ENCODE measurements around the gene HMCN2. TPM values are rescaled to one million over a fixed set of nuclear protein-coding genes. Genes with fewer than 3 reads are reported as not detected.

HMCN2 gene
- total RNA-seq, 1 experiment from 2014 or later = 8.6 TPM

- H3K79me1 ChIP-seq (ENCODE audit: insufficient read depth, low read depth, low read length, poor library complexity, severe bottlenecking) = no peaks in the 10 kb centered on the region
- H3K9ac ChIP-seq (ENCODE audit: extremely low read depth, insufficient read length, low read length) = no peak overlapping the region
- H4K8ac ChIP-seq (replicated peaks; ENCODE audit: insufficient read length, low read depth, low read length) = no peak overlapping the region
- H3K4ac ChIP-seq (ENCODE audit: low read depth, low read length) = no peak overlapping the region
- H2BK15ac ChIP-seq (ENCODE audit: low read depth, low read length) = no peak overlapping the region
- H3K4me2 ChIP-seq (ENCODE audit: insufficient read depth, insufficient read length, low read length) = no peak overlapping the region
- H3K14ac ChIP-seq (ENCODE audit: insufficient read depth, low read length) = no peak overlapping the region
- no peaks in the 10 kb centered on the region for H3K4me1 ChIP-seq (ENCODE audit: insufficient read depth, low read length)
- H2BK120ac ChIP-seq (ENCODE audit: low read depth, low read length, poor library complexity, severe bottlenecking) = no peak overlapping the region
- WGBS (ENCODE audit: extremely low coverage, insufficient read length, low lambda C conversion rate) = no CpG with 5 or more reads among the region's 15 CpGs
- Mint-ChIP-seq H3K36me3 (ENCODE audit: insufficient read depth in 1 of 3, low read depth in 3 of 3) (peaks cover 2 to 24% (median 8%) of the 10 kb centered on the region in 3 experiments; a peak in 5 of 7 replicates), H3K4me1 (peaks cover 6 to 15% of the 10 kb centered on the region in 2 experiments), H3K9me3 (no peaks in the 10 kb centered on the region), H3K27me3 (ENCODE audit: low read depth) (peaks cover 3% of the 10 kb centered on the region), H3K27ac (no peak overlapping the region; a peak in 1 of 7 replicates), H3K4me3 (no peak overlapping the region)
- H3K56ac ChIP-seq (ENCODE audit: insufficient read length, low read depth, low read length) = no peak overlapping the region
- H3T11ph ChIP-seq (ENCODE audit: low read length) = no peak overlapping the region
- H3K23me2 ChIP-seq (ENCODE audit: insufficient read length, low read depth, low read length, poor library complexity, severe bottlenecking) = no peaks in the 10 kb centered on the region
- no peaks in the 10 kb centered on the region for H3K79me2 ChIP-seq (ENCODE audit: insufficient read depth, low read length)
- H2AFZ ChIP-seq (ENCODE audit: low read length) = no peak overlapping the region
- no peak overlapping the region for H3K23ac ChIP-seq (ENCODE audit: insufficient read length, low read depth, low read length)
- H2BK20ac ChIP-seq (ENCODE audit: low read depth, low read length, poor library complexity, severe bottlenecking) = no peak overlapping the region
- no peak overlapping the region for H3K18ac ChIP-seq (ENCODE audit: insufficient read length, low read depth, low read length)
- DNase-seq = peak; percentile 84
- no peak overlapping the region for H2BK5ac ChIP-seq (ENCODE audit: insufficient read length, low read length)
- TF ChIP-seq CTCF (conservative IDR thresholded peaks at IDR 0.05) = peak; percentile 78
- H4K91ac ChIP-seq (ENCODE audit: insufficient read length, low read depth, low read length) = no peak overlapping the region
- no peak overlapping the region for H2BK12ac ChIP-seq (ENCODE audit: insufficient read length, low read depth, low read length)
- H3K27me3 ChIP-seq (ENCODE audit: insufficient read depth, low read length) = no peaks in the 10 kb centered on the region
- no peak overlapping the region for H4K5ac ChIP-seq (ENCODE audit: insufficient read length, low read depth, low read length)
- no peak overlapping the region for H3K27ac ChIP-seq (ENCODE audit: insufficient read length, low read depth, low read length)
- no peaks in the 10 kb centered on the region for H4K20me1 ChIP-seq (ENCODE audit: control insufficient read depth, insufficient read depth, insufficient read length)
- no peaks in the 10 kb centered on the region for H3K9me3 ChIP-seq (ENCODE audit: control insufficient read depth, low read depth, low read length)
- H2AK5ac ChIP-seq (ENCODE audit: insufficient read length, low read length) = no peak overlapping the region
Observed at GRCh38 chr9:130327070-130327780, 61.7 kb downstream of the HMCN2 start.

All from H9 (cell line).